Epithelial cell of proximal tubule (primary cell): ENCODE measurements around the gene STK24. TPM values are rescaled to one million over a fixed set of nuclear protein-coding genes. Genes with fewer than 3 reads are reported as not detected.

Experiments used
- DNase-seq: peaks from one replicate; pipeline ENCODE4 v3.0.0-alpha.2; 2011; ENCODE audit warnings: low read depth
- H3K4me3 ChIP-seq: 2 replicates; pipeline ENCODE4 v1.5.1; 2011; ENCODE audit warnings: low read depth, mild to moderate bottlenecking, low read length
- total RNA-seq: library from RNA; depleted of rRNA; stranded (reverse); fragments of >200 nt; gene quantifications from 2 replicates; pipeline ENCODE4 v1.2.3, GENCODE V29; 2015
- TF ChIP-seq, protein P1 (sequence below): conservative IDR thresholded peaks from 2 replicates; pipeline ENCODE4 v1.5.1; 2012; ENCODE audit warnings: low read depth, mild to moderate bottlenecking, low read length

STK24 gene
- total RNA-seq, 1 donor from 2014 or later = 115 TPM

DNA sequence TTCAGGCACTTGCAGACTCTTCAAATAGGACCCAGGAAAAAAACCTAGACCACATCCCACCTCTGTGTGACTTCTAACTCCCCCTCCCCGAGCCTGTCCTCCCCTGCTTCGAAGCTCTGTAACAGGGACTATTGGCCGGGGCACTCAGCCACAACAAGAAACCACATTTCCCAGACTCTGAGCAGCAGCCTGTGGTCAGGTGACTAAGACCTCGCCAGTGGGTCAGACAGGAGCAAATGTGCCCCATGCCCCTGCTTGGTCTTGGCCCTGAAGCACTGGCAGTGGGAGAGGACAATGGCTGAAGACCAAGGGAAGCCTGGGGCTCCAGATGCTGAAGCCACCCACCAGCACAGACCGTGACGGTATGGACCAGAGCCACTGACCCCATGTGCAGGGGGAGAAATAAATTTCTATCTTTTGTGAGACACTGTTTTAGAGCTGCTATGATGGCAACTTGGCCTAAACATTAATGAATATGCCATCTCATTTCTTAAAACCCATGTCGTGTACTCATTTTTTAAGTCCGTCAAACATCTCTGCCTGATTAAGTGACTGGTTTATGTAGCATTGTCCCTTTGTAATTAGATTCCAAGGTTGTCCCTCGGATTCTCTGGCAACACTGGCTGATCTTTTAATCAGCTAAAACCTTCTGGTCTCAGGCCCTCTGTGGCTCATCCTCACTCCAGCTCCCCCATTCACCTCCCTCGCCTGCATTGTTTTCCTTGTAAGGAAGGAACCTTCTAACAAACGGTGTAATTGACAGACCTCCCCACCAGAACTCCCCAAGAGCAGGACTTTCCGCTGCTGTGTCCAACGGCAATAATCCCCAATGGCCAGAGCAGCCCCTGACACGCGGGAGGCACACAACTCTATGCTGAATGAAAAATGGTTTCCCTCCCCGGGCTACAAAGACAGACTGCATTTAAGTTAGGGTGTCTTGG is 98.4 kb downstream of the STK24 start:
- no peak for DNase-seq
- H3K4me3 ChIP-seq = no peak overlapping the region
- TF ChIP-seq, protein P1, sequence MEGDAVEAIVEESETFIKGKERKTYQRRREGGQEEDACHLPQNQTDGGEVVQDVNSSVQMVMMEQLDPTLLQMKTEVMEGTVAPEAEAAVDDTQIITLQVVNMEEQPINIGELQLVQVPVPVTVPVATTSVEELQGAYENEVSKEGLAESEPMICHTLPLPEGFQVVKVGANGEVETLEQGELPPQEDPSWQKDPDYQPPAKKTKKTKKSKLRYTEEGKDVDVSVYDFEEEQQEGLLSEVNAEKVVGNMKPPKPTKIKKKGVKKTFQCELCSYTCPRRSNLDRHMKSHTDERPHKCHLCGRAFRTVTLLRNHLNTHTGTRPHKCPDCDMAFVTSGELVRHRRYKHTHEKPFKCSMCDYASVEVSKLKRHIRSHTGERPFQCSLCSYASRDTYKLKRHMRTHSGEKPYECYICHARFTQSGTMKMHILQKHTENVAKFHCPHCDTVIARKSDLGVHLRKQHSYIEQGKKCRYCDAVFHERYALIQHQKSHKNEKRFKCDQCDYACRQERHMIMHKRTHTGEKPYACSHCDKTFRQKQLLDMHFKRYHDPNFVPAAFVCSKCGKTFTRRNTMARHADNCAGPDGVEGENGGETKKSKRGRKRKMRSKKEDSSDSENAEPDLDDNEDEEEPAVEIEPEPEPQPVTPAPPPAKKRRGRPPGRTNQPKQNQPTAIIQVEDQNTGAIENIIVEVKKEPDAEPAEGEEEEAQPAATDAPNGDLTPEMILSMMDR = no peak

DNA sequence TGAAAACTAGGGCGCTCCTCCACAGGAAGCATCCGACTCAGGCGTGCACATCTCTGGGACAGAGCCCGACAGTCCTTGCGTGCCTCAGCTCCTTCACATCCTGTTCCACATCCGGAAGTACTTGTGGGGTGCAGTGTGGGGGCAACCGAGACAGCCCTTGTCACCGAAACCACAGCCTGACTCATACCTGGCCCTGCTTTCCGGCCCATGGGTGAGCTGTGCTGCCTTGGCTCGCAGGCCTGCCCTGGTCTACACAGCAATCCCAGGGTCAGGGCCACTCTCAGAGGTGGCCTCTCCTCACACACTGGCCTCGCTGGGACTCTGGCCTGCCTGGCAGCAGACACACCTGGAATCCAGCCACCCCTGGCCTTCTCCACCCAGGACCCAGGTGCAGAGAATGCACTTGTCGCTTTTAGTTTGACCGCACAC is 100.4 kb downstream of the STK24 start:
- TF ChIP-seq, protein P1 = no peak
- DNase-seq = no peak
- H3K4me3 ChIP-seq = no peak overlapping the region

DNA sequence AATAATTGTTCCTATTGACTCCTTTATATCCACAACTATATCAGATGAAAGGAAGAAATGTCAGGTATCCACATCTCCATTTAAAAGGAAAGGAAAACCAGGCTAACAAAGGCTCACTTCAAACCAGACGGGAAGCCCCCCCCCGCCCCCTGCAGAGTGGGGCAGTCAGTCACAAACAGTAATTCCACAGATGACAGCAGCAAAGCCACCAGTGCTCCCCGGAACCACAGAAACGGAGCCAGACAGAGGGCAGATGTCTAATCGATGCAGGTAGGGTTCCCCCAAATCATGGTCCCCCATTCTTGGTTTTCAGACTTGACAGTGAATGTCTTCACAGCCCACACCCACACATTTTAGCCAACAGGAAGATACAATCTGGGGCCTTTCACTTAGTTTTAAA is 100.8 kb downstream of the STK24 start:
- H3K4me3 ChIP-seq = no peak overlapping the region
- TF ChIP-seq, protein P1 = no peak
- DNase-seq = no peak

DNA sequence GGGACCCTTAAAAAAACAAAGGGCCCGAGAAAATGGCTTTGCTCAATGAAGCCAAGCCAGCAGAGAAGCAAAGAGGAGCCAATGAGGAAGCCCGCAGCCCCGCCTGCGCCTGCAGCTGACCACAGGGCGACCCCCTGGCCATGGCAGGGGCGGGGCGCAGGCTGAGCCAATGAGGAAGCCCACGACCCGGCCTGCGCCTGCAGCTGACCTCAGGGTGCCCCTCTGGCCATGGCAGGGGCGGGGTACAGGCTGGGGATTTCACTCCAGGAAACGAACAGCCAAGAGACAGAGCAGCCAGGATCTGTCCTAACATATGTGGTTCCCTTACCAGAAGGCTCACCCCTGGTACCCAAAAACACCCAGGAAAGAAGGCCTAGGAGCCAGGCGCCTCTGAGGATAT is 101.4 kb downstream of the STK24 start:
- no peak for DNase-seq
- H3K4me3 ChIP-seq = no peak overlapping the region
- TF ChIP-seq, protein P1 = no peak

DNA sequence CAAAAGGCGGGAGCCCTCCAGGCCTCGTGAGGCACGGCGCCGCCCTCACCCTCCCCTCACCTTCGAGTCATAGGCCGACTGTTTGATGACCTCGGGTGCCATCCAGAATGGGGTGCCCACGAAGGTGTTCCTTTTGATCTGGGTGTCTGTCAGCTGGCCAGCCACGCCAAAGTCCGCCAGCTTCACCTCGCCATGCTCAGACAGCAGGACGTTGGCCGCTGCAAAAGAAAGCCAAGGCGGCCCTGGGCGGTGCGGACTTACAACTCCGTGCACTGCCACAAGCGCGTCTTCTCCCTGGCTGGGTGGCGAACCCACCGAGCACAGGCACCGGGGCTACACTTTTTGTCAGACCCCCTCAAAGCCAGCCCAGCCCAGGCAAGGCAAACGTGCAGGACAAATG is 102.1 kb downstream of the STK24 start:
- no peak for DNase-seq
- no peak overlapping the region for H3K4me3 ChIP-seq
- TF ChIP-seq, protein P1 = no peak

DNA sequence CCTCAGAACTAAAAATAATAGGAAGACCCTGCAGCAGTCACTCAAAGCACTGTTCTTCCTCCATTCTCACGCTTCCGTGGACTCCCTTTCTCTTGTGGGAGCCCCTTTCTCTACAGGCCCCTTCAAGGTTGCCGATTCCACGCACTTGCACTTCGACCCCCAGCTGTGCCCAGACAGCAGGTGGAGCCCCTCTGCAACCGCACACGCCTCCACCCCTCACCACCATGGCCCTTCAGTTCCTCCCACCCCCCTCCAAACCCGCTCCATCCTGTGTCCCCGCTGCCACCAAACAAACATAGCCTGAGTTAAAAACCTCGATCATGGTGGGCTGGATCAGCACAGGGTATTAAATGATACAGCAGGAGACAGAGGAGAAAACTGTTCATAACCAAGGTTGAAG is 102.6 kb downstream of the STK24 start:
- no peak overlapping the region for H3K4me3 ChIP-seq
- TF ChIP-seq, protein P1 = no peak
- DNase-seq = no peak

DNA sequence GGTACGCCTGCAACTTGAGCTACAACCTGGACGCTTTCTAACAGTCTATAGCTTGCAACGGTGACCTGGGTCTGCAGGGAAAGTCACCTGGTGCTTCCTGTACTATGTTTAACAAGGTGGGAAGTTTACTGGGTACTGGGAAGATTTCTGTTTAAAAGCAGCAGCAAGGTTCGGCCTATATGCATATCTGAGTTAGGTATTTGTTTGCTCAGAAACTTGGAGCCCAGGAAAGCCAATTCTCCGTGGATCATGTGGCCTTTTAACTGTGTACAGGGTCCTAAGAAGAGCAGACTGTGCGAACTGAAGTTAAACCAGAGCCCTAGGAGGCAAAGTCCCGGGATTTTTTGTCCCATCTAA is 103.1 kb downstream of the STK24 start:
- TF ChIP-seq, protein P1 = no peak
- DNase-seq = no peak
- no peak overlapping the region for H3K4me3 ChIP-seq
